A673 (cell line): ENCODE measurements around the gene TADA2A. TPM values are rescaled to one million over a fixed set of nuclear protein-coding genes. Genes with fewer than 3 reads are reported as not detected.

Experiments used
- BruUV-seq: library from RNA; stranded (reverse); fragments of 400-500 nt; replicated peaks from 2 replicates; lab custom pipeline; 2021; lab: Mats Ljungman, UMichigan
- CTCF ChIA-PET: fragments of 300-600 bp; sonication (Branson Sonifier 250); formaldehyde crosslinking; loops from one replicate; lab custom pipeline; 2022; ENCODE audit warnings: antibody characterized with exemption; lab: Charles Lee
- POLR2A ChIA-PET: fragments of 300-600 bp; sonication (Branson Sonifier 250); formaldehyde crosslinking; loops from one replicate; lab custom pipeline; 2022; ENCODE audit warnings: antibody characterized with exemption; ENCODE audit not compliant: low non-redundant PET; lab: Charles Lee
- DNase-seq: peaks from one replicate; pipeline ENCODE4 v3.0.0-alpha.2; 2015; ENCODE audit warnings: low spot score
- H3K27ac ChIP-seq: fragments of 200-600 bp; sonication (generic); 2 replicates; pipeline ENCODE4 v1.5.1; 2016; ENCODE audit warnings: mixed run types, low read depth, mild to moderate bottlenecking, mixed read lengths, antibody characterized with exemption, low read length; ENCODE audit not compliant: poor library complexity, severe bottlenecking
- H3K27me3 ChIP-seq: fragments of 200-600 bp; sonication (generic); replicated peaks from 2 replicates; pipeline ENCODE4 v1.6.1; 2017; ENCODE audit warnings: mixed run types, low read depth, mild to moderate bottlenecking, mixed read lengths, antibody characterized with exemption, low read length; ENCODE audit not compliant: insufficient read depth, poor library complexity
- H3K36me3 ChIP-seq: fragments of 200-600 bp; sonication (generic); 2 replicates; pipeline ENCODE4 v1.6.1; 2016; ENCODE audit warnings: mixed run types, mild to moderate bottlenecking, mixed read lengths, antibody characterized with exemption, low read length; ENCODE audit not compliant: insufficient read depth, poor library complexity, severe bottlenecking
- H3K4me1 ChIP-seq: fragments of 200-600 bp; sonication (generic); 2 replicates; pipeline ENCODE4 v1.6.1; 2017; ENCODE audit warnings: mixed run types, mild to moderate bottlenecking, mixed read lengths, antibody characterized with exemption, low read length; ENCODE audit not compliant: insufficient read depth, poor library complexity, severe bottlenecking
- H3K4me3 ChIP-seq: fragments of 200-600 bp; sonication (generic); 2 replicates; pipeline ENCODE4 v1.5.1; 2016; ENCODE audit warnings: low read depth, mixed run types, mild to moderate bottlenecking, mixed read lengths, low read length; ENCODE audit not compliant: poor library complexity, severe bottlenecking
- H3K9me3 ChIP-seq: fragments of 200-600 bp; sonication (generic); 2 replicates; pipeline ENCODE4 v1.6.1; 2016; ENCODE audit warnings: mixed run types, low read depth, mild to moderate bottlenecking, mixed read lengths, antibody characterized with exemption, low read length; ENCODE audit not compliant: poor library complexity, severe bottlenecking
- EZH2 ChIP-seq: fragments of 200-600 bp; sonication (generic); IDR thresholded peaks from 2 replicates; pipeline ENCODE4 v1.6.1; 2017; ENCODE audit warnings: borderline replicate concordance, low read depth, mild to moderate bottlenecking, mixed read lengths, antibody characterized with exemption, low read length; ENCODE audit not compliant: poor library complexity, severe bottlenecking
- intact Hi-C: fragments of 100-400 bp; cut with micrococcal nuclease; formaldehyde crosslinking; loops from one replicate; pipeline ENCODE4 v1.10.0; 2022; ENCODE audit not compliant: unreplicated experiment
- total RNA-seq: library from RNA; stranded (reverse); gene quantifications from 2 replicates; pipeline ENCODE4 v1.2.3, GENCODE V29; 2021
- TF ChIP-seq, protein P1 (sequence below): fragments of 300-800, 200-600 bp; sonication (generic); conservative IDR thresholded peaks from 2 replicates; pipeline ENCODE4 v1.5.1; 2017; ENCODE audit warnings: low read depth, mild to moderate bottlenecking, antibody characterized with exemption, low read length, moderate library complexity, mixed read lengths

Gene TADA2A
- total RNA-seq, 1 experiment from 2014 or later = 17.9 TPM

GRCh38 chr17:37512442-37513068 is 105.9 kb downstream of the TADA2A start:
- H3K9me3 ChIP-seq = no peaks in the 10 kb centered on the region
- no peaks in the 10 kb centered on the region for H3K36me3 ChIP-seq
- ChIA-PET POLR2A (no interaction called here), CTCF (no interaction called here)
- H3K4me1 ChIP-seq = no peaks in the 10 kb centered on the region
- no peak overlapping the region for H3K27ac ChIP-seq
- no peaks in the 10 kb centered on the region for H3K27me3 ChIP-seq
- no peak for TF ChIP-seq EZH2
- TF ChIP-seq, protein P1, sequence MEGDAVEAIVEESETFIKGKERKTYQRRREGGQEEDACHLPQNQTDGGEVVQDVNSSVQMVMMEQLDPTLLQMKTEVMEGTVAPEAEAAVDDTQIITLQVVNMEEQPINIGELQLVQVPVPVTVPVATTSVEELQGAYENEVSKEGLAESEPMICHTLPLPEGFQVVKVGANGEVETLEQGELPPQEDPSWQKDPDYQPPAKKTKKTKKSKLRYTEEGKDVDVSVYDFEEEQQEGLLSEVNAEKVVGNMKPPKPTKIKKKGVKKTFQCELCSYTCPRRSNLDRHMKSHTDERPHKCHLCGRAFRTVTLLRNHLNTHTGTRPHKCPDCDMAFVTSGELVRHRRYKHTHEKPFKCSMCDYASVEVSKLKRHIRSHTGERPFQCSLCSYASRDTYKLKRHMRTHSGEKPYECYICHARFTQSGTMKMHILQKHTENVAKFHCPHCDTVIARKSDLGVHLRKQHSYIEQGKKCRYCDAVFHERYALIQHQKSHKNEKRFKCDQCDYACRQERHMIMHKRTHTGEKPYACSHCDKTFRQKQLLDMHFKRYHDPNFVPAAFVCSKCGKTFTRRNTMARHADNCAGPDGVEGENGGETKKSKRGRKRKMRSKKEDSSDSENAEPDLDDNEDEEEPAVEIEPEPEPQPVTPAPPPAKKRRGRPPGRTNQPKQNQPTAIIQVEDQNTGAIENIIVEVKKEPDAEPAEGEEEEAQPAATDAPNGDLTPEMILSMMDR = no peak
- intact Hi-C loops = no loop called here
- H3K4me3 ChIP-seq = no peak overlapping the region
- no TSS peak for BruUV-seq
- no peak for DNase-seq

DNA sequence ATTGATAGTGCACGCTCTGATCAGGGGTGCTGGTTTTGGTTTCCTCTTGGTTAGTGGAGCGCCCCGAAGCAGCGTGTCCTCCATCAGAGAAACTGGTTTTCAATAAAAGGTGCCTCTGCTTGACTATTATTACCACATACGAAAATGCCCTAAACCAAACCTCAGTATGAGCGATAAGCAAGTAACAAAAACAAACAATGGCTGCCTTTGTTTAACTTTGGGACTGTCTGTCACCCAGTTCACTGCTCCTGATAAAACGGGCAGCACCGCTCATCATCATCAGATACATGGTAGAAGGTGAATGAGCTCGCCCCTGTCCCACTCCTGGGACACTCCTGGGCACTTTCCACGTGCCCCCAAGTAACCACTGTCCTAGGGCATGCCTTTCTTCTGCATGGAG is 107.0 kb downstream of the TADA2A start:
- Histone ChIP-seq H3K27ac (no peak overlapping the region), H3K4me1 (no peaks in the 10 kb centered on the region), H3K27me3 (no peaks in the 10 kb centered on the region), H3K36me3 (peaks cover 3% of the 10 kb centered on the region), H3K9me3 (no peaks in the 10 kb centered on the region), H3K4me3 (no peak overlapping the region)
- TF ChIP-seq, protein P1 = no peak
- TF ChIP-seq EZH2 = no peak
- ChIA-PET CTCF (no interaction called here), POLR2A (no interaction called here)
- no TSS peak for BruUV-seq
- no peak for DNase-seq
- intact Hi-C loops = no loop called here

DNA sequence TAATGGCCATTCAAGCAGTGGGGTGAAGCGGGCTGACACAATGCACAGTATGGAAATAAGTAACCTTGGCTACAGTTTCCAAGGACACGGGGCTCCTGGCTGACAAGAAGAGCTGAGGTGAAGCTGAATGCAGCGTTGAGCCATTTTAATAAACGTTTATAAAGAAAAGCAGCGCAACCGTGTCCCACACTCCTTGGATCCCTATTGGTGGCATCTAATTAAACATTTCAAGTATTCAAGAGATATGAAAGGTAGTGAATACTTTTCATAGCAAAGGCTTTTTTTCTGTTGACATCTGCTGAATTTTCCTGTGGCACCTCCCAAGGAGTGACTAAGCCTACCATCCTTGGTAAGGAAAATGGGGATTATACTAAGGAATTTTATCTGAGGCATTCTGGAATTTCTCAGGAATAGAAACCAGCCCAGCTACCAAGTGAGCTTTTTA is 109.5 kb downstream of the TADA2A start:
- Histone ChIP-seq H3K4me3 (no peak overlapping the region), H3K36me3 (peaks cover 3% of the 10 kb centered on the region), H3K27ac (no peak overlapping the region), H3K27me3 (no peaks in the 10 kb centered on the region), H3K4me1 (no peaks in the 10 kb centered on the region), H3K9me3 (no peaks in the 10 kb centered on the region)
- no TSS peak for BruUV-seq
- TF ChIP-seq, protein P1 = no peak
- no peak for TF ChIP-seq EZH2
- ChIA-PET POLR2A (interaction anchor here (0.6 kb wide), 1 partner anchor 18 kb away, joined by 4 read pairs; no protein-coding TSS in a partner anchor), CTCF (interaction anchor here (0.7 kb wide), 1 partner anchor 831 kb away, joined by 4 read pairs; no protein-coding TSS in a partner anchor)
- intact Hi-C loops = no loop called here
- DNase-seq = no peak
